Measurements from ENCODE around the gene KRT82. TPM values are rescaled to one million over a fixed set of nuclear protein-coding genes. Genes with fewer than 3 reads are reported as not detected.
"Not testable (repeated sequence)": the region's sequence is repeated elsewhere in the genome, so short reads cannot be mapped to it uniquely, and the experiment has no call there.

The KRT82 gene
- total RNA-seq (2014; rRNA removed; shearing (Covaris generic)): not detected in 2 replicates

DNA sequence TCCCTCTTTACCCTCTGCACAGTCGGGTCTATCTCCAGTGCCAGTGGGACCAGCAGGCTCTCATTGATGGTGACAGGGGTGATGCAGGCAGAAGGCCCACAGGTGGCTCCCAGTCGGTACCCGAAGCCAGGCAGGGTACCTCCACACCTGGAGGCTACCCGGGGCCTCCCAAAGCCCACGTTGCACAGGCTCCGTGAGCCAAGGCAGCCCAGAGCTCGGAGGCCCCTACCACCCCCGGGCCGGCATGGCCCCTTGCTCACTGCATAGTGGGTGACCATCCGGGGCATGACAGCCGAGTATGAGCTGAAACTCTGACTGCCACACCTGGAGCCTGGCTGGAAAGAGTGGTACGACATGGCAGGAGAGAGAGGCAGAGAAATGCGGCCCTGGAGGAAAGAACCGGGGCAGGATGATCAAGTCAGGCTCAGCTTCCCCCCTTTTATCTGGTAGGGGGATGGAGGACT lies at the start of gene KRT82:
KRT82 (minus strand) TSS at position 414 of the 464 bp plus-strand sequence; CDS start at position 356, 58 bp downstream.
- DNase-seq (ENCODE audit: low spot score): no peak

DNA sequence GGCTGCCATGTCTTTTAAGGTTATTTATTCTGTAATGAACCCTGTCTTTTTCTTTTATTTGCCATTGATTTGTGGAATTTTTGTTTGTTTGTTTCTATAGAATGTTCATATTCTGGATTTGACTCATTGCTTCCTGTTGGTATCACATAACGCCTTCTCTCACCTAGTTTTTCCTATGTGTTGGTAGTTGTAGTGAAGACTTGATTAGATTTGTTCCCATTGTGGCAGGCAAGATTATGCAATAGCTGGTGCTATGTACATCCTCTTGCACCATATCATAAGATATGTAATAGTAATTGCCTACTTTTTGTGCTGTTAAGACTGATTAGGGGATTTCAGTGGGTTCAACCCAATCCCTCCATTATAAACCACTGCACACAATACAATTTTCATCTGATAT lies 49.7 kb upstream of the KRT82 start:
- no peak for DNase-seq (ENCODE audit: low spot score)

DNA sequence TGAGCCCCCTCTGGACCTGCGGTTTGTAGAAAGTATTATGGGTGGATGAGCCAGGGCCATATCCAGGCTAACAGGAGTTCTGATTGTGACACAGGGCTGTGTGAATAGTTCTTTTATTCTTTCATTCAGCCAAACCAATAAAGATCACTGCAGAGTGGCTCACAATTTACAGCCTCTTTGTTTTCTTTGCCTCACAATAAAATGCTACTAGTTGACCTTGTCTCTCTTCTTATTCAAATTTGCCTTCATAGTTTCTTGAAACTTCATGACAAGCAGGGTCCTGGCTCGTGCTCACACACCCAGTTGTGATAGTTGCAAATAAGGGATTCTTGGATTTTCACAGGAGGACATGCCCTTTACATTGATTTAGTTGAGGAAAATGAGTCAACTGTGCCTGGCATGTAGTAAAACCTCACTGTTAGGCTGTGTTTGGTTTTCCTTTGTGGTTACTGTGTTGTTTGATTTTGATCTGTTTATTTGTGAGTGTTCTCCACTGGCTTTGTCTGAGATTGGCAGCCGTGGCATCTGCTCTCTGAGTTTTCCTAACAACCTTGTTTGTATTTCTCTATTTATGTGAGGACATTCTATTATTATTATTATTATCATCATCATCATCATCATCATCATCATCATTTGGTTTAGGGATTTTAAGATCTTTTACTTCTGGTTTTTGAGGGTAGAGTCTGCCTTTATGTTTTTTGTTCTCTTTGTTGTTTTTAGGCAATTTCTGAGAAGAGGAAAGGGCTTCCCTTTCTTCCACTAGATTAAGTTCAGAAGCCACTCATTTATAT lies 48.5 kb upstream of the KRT82 start:
- DNase-seq (ENCODE audit: low spot score): no peak

DNA sequence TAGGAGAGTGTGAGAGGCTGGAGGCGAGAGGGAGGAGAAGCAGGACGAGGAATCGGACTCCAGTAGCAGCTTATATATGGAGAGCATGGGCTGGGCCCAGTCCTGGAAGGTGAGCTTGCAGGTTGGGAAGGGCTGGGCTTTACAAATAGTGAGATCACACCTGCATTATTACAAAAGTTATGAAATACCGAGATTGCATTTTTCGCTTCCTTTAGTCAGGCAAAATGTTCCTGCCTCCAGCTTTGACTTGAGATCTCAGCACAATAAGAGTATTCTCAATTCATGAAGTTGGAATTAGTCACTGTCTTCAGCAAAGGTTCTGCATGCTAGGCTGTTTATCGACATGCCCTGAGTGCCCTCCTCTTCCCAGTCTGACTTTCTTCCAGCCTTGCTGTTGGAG lies 46.0 kb upstream of the KRT82 start, which contains the start of gene KRT6B:
KRT6B (minus strand) TSS at position 46 of the 400 bp plus-strand sequence. CDS start 68 bp downstream, outside the sequence.
- no peak for DNase-seq (ENCODE audit: low spot score)

DNA sequence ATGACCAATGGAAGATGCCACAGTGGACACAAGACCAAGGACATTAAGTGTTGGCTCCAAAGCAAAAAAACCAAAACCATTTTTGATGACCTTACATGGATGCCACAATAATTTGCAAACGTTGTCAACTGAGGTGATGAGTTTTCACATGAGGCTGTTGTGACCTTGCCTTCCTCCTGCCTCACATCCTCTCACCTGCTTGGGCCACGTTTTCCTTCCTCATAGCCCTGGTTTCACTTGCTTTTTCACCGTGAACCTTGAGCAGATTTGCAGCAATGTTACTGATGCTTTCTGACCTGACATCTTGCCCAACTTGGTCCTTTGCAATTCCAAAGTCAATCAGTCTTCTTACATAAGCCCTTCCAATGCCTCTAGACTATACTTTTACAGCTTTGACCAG lies 42.1 kb upstream of the KRT82 start:
- no peak for DNase-seq (ENCODE audit: low spot score)

DNA sequence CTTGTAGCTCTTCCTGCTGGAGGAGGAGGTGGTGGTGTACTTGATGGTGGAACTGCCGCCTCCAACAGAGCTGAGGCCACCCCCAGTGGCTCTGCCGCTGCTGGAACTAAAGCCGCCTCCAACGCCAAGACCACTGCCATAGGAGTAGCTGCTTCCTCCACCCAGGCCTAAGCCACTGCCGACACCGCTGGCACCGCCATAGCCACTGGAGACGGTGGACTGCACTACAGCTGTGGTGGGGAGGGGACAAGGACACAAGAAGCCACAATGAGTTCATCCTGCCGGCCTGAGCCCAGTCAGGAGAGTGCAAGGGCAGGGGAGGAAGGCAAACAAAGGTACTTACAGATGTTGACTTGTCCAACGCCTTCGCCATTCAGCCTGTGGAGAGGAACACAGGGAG lies 41.1 kb upstream of the KRT82 start:
- not testable (repeated sequence) for DNase-seq (ENCODE audit: low spot score)

DNA sequence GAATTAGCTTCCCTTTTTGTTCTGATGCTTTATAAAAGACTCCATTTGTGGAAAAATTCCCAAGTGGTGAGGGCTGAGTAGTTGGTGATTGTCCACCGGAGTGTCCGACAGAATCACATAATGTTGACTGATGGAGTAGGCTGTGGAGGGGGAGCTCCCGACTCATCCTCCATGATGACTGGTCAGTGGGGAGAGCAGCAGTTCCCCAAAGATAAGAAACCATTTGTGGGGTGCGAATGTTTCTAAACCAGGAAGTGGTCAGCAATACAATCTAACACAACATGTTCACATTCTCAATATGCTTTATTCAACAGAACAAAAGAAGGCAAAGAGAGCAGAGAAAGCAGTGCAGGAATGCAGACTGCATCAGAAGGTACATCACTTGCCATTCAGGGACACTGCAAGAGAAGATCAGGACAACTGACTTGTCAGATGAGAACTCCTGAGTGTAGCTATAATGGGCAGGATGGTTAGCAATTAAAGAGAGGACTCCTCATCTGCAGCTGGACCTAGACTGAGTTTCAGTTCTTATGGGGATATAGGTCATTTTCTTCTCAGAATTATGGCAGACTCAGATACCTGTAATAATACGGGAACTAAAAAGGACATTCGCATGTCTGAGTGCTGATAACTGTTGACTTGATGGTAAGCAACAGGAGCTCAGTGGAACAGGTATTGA lies 40.4 kb upstream of the KRT82 start:
- no peak for DNase-seq (ENCODE audit: low spot score)

DNA sequence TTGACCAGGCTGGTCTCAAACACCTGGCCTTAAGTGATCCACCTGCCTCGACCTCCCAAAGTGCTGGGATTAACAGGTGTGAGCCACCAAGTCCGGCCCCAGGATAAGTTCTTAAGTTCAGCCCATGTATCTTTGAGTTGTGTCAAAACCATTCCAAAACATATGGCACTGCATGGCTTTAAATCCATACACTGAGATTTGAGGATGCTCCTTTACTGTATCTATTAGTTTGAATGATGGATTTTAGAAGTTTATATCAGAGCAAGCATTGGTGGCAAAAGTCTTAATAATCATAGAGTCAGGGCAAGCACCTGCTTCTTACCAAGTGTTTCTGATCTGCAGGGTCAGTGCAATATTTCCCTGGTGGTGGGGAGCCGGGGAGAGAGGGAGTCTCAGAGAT lies 39.7 kb upstream of the KRT82 start:
- no peak for DNase-seq (ENCODE audit: low spot score)

DNA sequence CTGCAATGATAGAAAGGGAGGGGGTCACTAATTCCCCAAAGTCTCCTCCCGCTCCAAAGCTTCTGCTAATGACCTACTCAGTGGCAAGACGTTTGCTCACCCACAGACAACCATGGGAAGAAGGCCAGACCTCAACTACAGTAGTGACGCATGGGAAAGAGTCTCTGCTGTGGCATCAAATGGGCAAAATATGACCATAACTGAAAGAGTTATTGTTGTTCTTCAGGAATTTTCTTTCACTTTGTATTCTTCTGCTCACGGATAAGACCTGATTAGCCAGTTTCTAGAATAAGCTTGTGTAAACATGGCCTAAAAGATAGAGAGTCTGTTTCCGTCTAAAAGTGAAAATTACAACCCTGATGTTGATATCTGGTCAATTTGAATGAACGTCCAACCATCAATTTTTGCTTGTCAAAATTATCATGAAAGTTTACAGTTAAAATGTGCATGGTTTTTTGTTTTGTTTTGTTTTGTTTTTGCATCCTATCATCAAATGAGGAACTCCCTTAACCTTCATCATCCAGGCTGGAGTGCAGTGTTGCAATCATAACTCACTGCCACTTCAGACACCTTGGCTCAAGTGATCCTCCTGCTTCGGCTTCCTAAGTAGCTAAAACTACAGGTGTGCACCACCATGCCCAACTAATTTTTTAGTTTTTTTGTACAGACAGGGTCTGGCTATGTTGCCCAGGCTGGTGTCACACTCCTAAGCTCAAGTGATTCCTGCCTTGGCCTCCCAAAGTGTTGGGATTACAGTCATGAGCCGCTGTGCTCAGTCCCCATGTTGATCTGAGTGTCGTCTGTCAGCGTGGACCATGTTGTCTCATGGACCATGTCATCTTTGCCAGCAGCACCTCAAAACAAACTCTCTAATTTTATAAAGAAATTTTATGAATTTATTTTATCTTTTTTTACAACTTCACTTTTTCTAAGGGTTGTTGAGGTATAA lies 38.8 kb upstream of the KRT82 start:
- peak; percentile 8 for DNase-seq (ENCODE audit: low spot score)

DNA sequence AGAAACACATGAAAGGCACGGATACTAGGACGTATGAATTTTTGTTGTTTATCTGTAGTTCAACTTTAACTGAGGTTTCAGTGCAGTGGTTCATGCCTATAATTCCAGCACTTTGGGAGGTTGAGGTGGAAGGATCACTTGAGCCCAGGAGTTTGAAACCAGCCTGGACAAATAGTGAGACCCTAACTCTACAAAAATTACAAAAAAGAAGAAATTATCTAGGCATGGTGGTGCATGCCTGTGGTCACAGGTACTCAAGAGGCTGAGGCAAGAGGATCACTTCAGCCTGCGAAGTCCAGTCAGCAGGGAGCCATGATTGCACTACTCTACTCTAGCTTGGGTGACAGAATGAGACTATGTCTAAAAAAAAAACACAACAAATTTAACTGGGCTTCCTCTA lies 37.8 kb upstream of the KRT82 start:
- no peak for DNase-seq (ENCODE audit: low spot score)

DNA sequence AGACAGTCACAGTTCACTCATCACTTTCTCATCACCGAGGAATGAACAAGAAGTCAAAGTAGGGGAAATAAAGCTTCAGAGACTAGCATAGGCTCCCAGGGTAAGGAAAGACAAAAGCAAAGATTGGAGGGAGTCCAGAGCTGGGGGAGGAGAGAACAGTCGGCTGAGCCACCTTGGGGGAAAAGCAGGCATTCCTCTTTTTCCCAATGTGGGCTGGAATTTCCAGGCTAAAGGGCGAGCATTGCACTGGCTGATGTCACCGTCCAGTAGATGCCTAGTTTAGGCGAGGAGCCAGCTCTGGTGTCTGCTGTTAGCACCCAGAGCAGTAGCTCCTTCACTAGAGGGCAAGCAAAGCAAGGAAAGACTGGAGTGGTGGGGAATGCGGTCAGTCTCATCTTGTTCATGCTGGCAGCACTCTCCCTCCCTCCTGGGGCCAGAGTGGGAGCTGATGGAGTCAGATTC lies 36.5 kb upstream of the KRT82 start:
- peak; percentile 15 for DNase-seq (ENCODE audit: low spot score)

DNA sequence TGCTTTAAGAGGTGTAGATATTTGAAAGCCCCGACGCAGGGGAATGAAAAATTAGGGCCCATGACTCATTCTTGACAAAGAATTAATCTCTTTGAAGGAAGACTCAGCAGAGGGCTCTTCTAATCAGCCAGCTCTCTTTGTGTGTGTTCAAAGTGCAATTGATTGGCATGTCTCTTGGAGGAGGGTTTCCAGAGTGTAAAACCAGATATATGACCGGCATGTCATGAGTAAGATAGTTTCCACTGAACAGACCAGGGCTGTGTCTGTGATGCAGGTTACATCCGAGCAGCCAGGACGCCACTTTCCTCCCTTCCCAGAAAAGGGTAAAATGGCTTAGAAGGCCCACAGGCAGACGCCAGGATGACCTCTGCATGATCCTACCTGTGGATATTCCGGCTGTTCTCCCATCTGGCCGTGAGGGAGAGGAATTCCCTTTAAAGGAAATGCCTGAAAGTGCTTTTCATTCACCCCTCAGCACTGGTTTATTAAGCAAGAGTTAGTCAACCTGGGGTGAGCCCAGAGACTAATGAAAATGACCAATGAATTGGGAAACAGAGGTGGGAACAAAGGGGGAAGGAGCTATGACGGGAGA lies 35.3 kb upstream of the KRT82 start:
- peak; percentile 23 for DNase-seq (ENCODE audit: low spot score)

DNA sequence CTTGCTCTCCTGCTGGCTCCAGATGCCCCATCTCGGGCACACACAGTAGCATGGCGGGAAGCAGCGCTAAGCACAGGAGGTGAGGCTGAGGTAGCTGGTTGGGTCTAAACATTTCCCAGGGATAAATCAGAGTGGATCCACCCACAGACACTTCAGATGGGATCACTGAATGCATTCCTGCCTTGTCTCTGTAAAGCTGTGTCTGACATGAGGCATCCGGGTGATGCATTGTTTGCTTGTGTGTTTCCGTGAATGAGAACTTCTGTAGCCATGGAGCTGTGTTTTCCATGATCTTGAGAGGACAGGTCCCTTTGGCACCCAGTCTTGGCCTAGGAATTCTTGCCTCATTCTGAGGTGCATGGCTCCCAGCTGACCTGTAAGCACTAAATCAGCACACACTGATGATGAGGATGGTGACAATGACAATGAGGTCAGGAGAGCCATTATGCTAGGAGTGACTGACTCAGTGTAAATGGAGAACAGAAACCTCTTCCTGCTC lies 34.7 kb upstream of the KRT82 start:
- no peak for DNase-seq (ENCODE audit: low spot score)

DNA sequence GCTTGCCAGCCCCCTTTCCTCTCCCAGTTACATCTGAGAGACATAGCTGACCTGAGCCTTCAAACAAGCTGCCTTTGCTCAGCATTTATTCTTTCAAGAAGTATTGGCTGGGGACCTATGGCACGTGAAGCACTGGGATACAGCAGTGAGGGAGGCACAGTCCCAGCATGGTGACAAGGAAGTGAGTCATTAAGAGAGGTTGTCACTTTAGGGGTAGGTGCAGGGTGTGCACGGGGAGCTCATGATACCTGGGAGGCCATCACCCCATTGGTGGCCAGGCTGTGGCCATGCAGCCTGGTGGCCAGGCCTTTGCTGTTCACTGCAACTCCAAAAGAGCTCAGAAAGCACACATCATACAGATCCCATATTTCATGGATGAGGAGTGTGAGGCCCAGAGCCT lies 33.7 kb upstream of the KRT82 start:
- DNase-seq (ENCODE audit: low spot score): no peak

DNA sequence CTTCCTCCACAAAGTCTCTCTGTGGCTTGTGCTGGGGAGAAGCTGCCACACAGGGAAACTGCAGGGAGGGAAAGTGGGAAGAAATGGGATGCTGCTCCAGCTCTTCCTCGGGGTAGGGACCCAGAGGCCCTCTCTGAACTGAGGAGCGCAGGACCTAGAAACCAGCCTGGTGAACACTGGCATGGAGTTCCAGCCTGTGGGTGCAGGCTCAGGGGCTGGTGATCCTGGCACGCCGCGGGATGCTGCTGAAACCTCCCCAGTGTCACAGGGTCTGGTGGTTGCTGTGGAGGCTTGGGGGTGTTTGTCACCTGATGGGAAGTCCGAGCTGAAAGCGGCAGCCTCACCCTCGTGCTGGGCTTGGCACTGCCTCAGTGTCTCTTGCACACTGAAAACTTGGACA lies 33.3 kb upstream of the KRT82 start:
- DNase-seq (ENCODE audit: low spot score): no peak

DNA sequence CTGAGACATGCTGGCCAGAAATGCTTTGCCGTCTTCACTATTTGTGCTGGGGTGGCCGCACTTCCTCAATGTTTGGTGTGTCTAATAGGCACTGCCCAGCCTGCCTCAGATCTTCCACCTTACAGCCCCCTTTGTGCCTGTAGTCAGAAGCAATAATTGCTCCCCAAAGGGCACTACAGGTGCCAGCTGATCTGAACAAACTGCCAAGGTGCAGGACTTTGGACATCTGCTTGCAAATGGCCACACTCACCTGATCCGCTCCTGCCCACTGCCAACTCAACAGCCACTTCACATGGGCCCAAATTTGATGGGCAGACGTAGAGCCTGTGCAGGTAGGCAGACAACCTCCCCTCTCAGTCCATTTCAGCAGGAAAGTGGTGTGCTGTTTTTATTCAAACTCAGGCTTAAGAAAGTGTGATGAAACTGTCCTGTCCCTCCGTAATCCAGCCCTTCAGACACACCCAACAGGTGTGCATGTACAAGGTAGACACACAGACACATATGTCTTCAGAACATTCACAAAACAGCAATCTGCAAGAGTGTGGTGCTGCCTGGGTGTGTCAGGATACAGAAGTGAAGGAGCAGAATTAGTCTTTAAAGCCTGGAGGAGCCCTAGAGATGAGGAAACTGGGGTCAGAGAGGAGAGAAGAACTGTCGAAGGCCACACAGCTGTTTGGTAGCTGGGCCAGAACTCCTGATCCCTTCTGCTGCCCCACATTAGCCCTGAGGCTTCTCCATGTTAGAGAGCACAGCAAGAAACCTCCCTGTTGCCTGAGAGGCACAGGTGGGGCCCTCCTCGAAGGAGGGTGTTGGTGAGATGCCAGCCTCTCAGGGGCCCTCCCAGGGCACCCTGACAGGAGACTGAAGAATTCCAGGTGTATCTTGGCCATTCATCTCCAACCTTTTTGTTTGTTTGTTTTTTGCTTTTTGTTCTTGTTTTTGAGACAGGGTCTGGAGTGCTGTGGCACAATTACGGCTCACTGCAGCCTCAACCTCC lies 32.5 kb upstream of the KRT82 start:
- no peak for DNase-seq (ENCODE audit: low spot score)

DNA sequence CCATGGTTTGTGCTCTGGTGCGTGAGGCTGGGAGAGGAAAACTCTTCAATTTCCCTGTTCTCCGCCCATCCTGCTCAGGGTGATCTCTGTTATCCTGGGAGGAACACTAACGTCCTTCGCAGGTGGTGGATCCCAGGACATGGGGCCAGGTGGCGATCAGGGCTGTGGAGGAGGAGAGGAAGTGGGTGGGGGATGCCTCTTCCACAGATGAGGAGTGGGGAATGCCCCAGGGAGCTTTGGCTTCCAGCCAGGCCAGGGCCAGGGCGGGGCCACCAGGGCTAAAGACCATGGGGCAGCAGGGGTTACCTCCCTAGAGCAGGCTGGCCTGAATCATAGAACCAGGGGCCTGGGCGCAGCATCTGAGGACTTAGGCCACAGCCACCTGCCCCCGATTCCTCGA lies 31.4 kb upstream of the KRT82 start:
- no peak for DNase-seq (ENCODE audit: low spot score)

DNA sequence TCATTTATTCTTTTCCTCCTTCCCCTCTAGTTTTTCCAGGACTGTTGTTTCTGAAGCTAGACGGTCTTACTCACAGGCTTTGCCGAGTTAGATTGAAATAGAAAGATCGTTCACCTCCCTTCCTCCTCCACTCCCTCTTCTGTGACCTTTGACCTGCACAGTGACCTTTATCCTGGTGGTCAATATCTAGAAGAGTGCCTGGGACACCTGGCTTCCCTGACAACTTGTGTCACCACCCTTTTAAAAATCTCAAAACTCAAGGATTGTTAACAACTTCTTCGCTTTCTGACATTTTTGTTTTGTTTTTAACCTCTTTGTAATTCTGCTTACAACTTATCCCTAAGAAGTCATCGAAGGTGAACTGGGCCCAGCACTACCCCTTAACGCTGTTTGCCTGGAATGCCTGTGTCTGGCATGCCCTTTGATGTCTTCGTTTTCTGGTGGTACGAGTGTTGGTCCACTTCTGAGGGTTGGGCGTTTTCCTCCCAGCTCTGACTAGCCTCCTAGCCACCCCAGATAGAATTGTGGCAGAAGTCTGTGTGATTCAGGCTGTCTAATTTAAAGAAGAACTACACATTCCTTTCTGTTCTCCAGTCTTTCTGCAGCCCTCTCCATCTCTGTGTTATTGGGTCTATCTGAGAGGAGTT lies 30.8 kb upstream of the KRT82 start:
- DNase-seq (ENCODE audit: low spot score): no peak
